ENCODE results near the gene NOXO1. TPM values are rescaled to one million over a fixed set of nuclear protein-coding genes. Genes with fewer than 3 reads are reported as not detected.

The NOXO1 gene
- total and polyA plus RNA-seq, 9 of the 15 experiments (the other 6 are each of a cell fraction or from before 2014, with no cell fraction given), result not detected

GRCh38 chr16:2005646-2006045 is 24.4 kb upstream of the NOXO1 start (continued):
- TF ChIP-seq CBFB (CRISPR knock-in tag; IDR thresholded peaks at IDR 0.05), result peak; percentile 18; the same call in 1 of the 2 replicates

DNA sequence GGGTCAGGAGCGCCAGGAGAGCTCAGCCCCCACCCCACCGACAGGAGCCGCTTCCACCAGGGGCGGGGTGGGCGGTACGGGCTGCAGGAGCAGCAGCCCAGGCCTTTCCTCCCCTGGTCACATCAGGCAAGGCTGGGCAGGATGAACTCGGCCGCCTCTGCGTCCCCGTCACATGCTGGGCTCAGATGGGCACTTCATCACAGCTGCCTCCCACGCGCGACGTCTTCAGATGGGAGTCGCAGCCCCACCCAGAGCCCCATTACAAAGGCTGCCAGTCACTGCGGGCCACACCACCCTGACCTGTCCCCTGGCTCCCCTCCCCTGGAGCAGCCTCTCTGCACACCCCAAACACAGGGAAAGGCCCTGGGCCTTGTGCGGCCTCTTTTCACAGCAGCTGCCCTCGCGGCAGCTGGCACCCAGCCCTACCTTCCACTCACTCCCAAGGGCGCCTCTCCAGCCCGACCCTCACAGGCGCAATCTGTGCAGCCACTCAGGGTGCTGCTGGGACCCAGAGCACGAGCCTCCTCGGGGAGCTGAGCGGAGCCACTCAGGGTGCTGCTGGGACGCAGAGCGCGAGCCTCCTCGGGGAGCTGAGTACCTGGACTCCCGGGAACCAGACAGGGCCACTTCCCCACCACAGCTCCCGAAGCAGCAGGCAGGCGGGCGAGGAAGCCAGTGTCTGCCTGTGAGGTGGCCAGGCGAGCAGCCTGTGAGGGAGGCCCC is 23.7 kb upstream of the NOXO1 start:
- POLR2A ChIA-PET, result interaction anchor here (0.5 to 3.0 kb wide), 10 partner anchors 9 to 511 kb away, joined by 3 to 12 read pairs (median 4); partner anchors contain the start of genes ECI1 and TRAF7
- peaks cover 73% of the 10 kb centered on the region for H3K79me2 ChIP-seq (ENCODE audit: control insufficient read depth, insufficient read depth, low read length)
- peak; percentile 67 for TF ChIP-seq ZBTB33 (CRISPR knock-in tag; IDR thresholded peaks at IDR 0.05)
- peak; percentile 56 for TF ChIP-seq RBFOX2 (IDR thresholded peaks at IDR 0.05; ENCODE audit: low read depth, low read length)
- no peak for TF ChIP-seq ETV5 (CRISPR knock-in tag; IDR thresholded peaks at IDR 0.05; ENCODE audit: low read depth)
- TF ChIP-seq RBM14 (IDR thresholded peaks at IDR 0.05; ENCODE audit: borderline replicate concordance, insufficient read depth, low read depth, low read length), result peak; percentile 9; the same call in 1 of the 2 replicates
- TF ChIP-seq ZNF584 (CRISPR knock-in tag; IDR thresholded peaks at IDR 0.05; ENCODE audit: low read depth), result no peak
- TF ChIP-seq, protein P1, sequence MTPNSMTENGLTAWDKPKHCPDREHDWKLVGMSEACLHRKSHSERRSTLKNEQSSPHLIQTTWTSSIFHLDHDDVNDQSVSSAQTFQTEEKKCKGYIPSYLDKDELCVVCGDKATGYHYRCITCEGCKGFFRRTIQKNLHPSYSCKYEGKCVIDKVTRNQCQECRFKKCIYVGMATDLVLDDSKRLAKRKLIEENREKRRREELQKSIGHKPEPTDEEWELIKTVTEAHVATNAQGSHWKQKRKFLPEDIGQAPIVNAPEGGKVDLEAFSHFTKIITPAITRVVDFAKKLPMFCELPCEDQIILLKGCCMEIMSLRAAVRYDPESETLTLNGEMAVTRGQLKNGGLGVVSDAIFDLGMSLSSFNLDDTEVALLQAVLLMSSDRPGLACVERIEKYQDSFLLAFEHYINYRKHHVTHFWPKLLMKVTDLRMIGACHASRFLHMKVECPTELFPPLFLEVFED (CRISPR knock-in tag; conservative IDR thresholded peaks at IDR 0.05), result no peak
- TF ChIP-seq, protein P2, sequence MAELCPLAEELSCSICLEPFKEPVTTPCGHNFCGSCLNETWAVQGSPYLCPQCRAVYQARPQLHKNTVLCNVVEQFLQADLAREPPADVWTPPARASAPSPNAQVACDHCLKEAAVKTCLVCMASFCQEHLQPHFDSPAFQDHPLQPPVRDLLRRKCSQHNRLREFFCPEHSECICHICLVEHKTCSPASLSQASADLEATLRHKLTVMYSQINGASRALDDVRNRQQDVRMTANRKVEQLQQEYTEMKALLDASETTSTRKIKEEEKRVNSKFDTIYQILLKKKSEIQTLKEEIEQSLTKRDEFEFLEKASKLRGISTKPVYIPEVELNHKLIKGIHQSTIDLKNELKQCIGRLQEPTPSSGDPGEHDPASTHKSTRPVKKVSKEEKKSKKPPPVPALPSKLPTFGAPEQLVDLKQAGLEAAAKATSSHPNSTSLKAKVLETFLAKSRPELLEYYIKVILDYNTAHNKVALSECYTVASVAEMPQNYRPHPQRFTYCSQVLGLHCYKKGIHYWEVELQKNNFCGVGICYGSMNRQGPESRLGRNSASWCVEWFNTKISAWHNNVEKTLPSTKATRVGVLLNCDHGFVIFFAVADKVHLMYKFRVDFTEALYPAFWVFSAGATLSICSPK (IDR thresholded peaks at IDR 0.05; ENCODE audit: borderline replicate concordance), result no peak
- no peak for TF ChIP-seq MLLT1 (IDR thresholded peaks at IDR 0.05)
- TF ChIP-seq HEY1 (CRISPR knock-in tag; IDR thresholded peaks at IDR 0.05; ENCODE audit: borderline replicate concordance), result no peak
- TF ChIP-seq USF1 (CRISPR knock-in tag; IDR thresholded peaks at IDR 0.05), result no peak

More for the DNA sequence above, 23.7 kb upstream of the NOXO1 start:
- Histone ChIP-seq H3K9ac (ENCODE audit: insufficient read depth in 1 of 2, low read depth in 2 of 2, low read length in 2 of 2) (peak overlapping the region in 1 of 2 experiments; percentile 80; a peak in 2 of 4 replicates), H3K27ac (ENCODE audit: extremely low read depth, low read depth, low read length) (no peak overlapping the region), H3K4me1 (replicated peaks in 1 of 2; ENCODE audit: control insufficient read depth in 2 of 2, insufficient read depth in 2 of 2, low read length in 2 of 2) (peaks cover 20 to 94% of the 10 kb centered on the region in 2 experiments), H3K4me3 (no peak overlapping the region), H3K36me3 (ENCODE audit: control insufficient read depth, insufficient read depth, low read length) (peaks cover 79% of the 10 kb centered on the region; the same call in 2 of the 3 replicates), H4K20me1 (replicated peaks; ENCODE audit: control insufficient read depth, insufficient read depth, low read length) (peaks cover 46% of the 10 kb centered on the region), H2AFZ (ENCODE audit: low read depth, low read length) (no peak overlapping the region), H3K9me1 (ENCODE audit: control insufficient read depth, insufficient read depth, low read length) (peaks cover 19% of the 10 kb centered on the region), H3K4me2 (ENCODE audit: insufficient read depth, low read length) (no peak overlapping the region), H3K9me3 (replicated peaks; ENCODE audit: control insufficient read depth, insufficient read depth, low read depth, low read length) (no peaks in the 10 kb centered on the region), H3K27me3 (ENCODE audit: control insufficient read depth in 2 of 2, insufficient read depth in 2 of 2, low read length in 2 of 2) (no peaks in the 10 kb centered on the region)
- no peak for DNase-seq (ENCODE audit: extremely low read depth in 1 of 4, low spot score in 3 of 4)
- 83% methylated on average over 17 of the region's 34 CpGs for WGBS (ENCODE audit: insufficient coverage, low coverage, missing lambda C conversion rate)
- intact Hi-C loops (cut with micrococcal nuclease), result no loop called here
- ATAC-seq, result no peak
- FAIRE-seq, result no peak
- CTCF ChIA-PET (ENCODE audit: low intra/inter-chr PET ratio), result interaction anchor here (0.8 kb wide), 1 partner anchor 149 kb away, joined by 4 read pairs; no protein-coding TSS in a partner anchor
- in situ Hi-C loops (cut with MboI), result no loop called here
- BruUV-seq (replicated peaks), result no TSS peak

All from K562 (cell line).